Keratinocyte (primary cell): ENCODE measurements around the gene RPL6.

ENCODE experiments used
- CTCF ChIP-seq, 3 experiments: IDR thresholded peaks in 1 of 3; conservative IDR thresholded peaks in 1 of 3; optimal IDR thresholded peaks in 1 of 3; 2 replicates in 2 of 3; 3 replicates in 1 of 3; pipeline versions ENCODE3 to v1.5.1; 2011; ENCODE audit warnings: low read length in 3 of 3, mild to moderate bottlenecking in 3 of 3, moderate library complexity in 2 of 3, control low read depth in 1 of 3, inconsistent platforms in 1 of 3; ENCODE audit not compliant: insufficient read depth in 2 of 3; ENCODE audit errors: extremely low read depth in 1 of 3
- EZH2 ChIP-seq: IDR thresholded peaks from one replicate; pipeline ENCODE4 v1.6.1; 2012; ENCODE audit warnings: inconsistent platforms, mild to moderate bottlenecking, low read length, moderate library complexity

DNA sequence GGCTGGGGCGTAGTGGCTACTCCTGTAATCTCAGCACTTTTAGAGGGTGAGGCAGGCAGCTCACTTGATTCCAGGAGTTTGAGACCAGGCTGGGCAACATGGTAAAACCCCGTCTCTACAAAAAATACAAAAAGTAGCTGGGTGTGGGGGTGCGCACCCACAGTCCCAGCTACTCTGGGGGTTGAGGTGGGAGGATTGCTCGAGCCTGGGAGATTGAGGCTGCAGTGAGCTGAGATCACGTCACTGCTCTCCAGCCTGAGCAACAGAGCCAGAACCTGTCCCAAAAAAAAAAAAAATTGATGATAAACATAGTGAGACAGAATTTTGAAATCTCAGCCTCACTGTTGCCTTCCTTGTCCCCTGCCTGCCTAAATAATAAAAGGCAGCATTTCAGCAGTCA lies 49.3 kb upstream of the RPL6 start:
- TF ChIP-seq CTCF (optimal IDR thresholded peaks at IDR 0.05 in 1 of 3, IDR thresholded peaks at IDR 0.05 in 1 of 3, conservative IDR thresholded peaks at IDR 0.05 in 1 of 3; ENCODE audit: extremely low read depth in 1 of 3, insufficient read depth in 2 of 3, low read length in 3 of 3) (no peak), EZH2 (no peak)
